HepG2 (cell line): ENCODE data around the gene GALNTL6. TPM values are rescaled to one million over a fixed set of nuclear protein-coding genes. Genes with fewer than 3 reads are reported as not detected.

Experiments used
- ATAC-seq: fragments of 200-7000 bp; cut with Tn5 transposase; 3 replicates; pipeline ENCODE4 v1.9.1; 2020; ENCODE audit warnings: mild to moderate bottlenecking, moderate library complexity
- BruUV-seq: library from RNA; stranded (reverse); fragments of 400-500 nt; replicated peaks from 2 replicates; lab custom pipeline; 2021; lab: Mats Ljungman, UMichigan
- CTCF ChIA-PET: fragments of 300-600 bp; formaldehyde crosslinking; extraction: SDS; loops from one replicate; lab custom pipeline; 2021; ENCODE audit warnings: low total read pairs, inconsistent platforms, low intra/inter-chr PET ratio; lab: Yijun Ruan, JAX
- POLR2A ChIA-PET: fragments of 350-600 bp; sonication (Branson Sonifier 250); formaldehyde crosslinking; loops from one replicate; lab custom pipeline; 2020; ENCODE audit warnings: antibody characterized with exemption, inconsistent platforms; lab: Yijun Ruan, JAX
- DNase-seq: peaks from one replicate; pipeline ENCODE4 v3.0.0-alpha.2; 2015; ENCODE audit warnings: low spot score
- FAIRE-seq: peaks from 3 replicates; lab custom pipeline; 2011; peaks lifted over from hg19 to GRCh38; lab: Jason Lieb, UNC
- H2AFZ ChIP-seq: one replicate; pipeline ENCODE4 v1.6.1; 2011; ENCODE audit warnings: low read length, inconsistent platforms
- H3K27ac ChIP-seq: fragments of 300-600 bp; 3 replicates; pipeline ENCODE4 v1.8.0; 2011; ENCODE audit warnings: mixed run types, mild to moderate bottlenecking, mixed read lengths, low read length, inconsistent platforms; ENCODE audit not compliant: insufficient read depth; ENCODE audit errors: extremely low read length
- H3K27me3 ChIP-seq, 2 experiments: fragments of 200-600 bp in 1 of 2; 2 replicates in 1 of 2; 3 replicates in 1 of 2; pipeline versions ENCODE4 v1.6.0 to v1.8.0; 2011; ENCODE audit warnings: low read length in 2 of 2, mild to moderate bottlenecking in 2 of 2, moderate library complexity in 2 of 2, inconsistent platforms in 1 of 2; ENCODE audit not compliant: insufficient read depth in 2 of 2, control insufficient read depth in 1 of 2
- H3K36me3 ChIP-seq, 2 experiments: fragments of 200-600 bp in 1 of 2; replicated peaks in 1 of 2; 2 replicates in 1 of 2; 3 replicates in 1 of 2; pipeline versions ENCODE4 v1.5.1 to v1.8.0; 2011; ENCODE audit warnings: low read length in 2 of 2, inconsistent platforms in 1 of 2; ENCODE audit not compliant: insufficient read depth in 2 of 2, control insufficient read depth in 1 of 2
- H3K4me1 ChIP-seq: 2 replicates; pipeline ENCODE4 v1.5.1; 2012; ENCODE audit warnings: low read length, inconsistent platforms; ENCODE audit not compliant: insufficient read depth
- H3K4me2 ChIP-seq: 2 replicates; pipeline ENCODE4 v1.6.0; 2011; ENCODE audit warnings: low read depth, low read length, inconsistent platforms
- H3K4me3 ChIP-seq, 3 experiments: fragments of 200-600 bp in 1 of 3; sonication (generic), shearing (Covaris generic) in 1 of 3; replicated peaks in 1 of 3; 2 replicates each; pipeline ENCODE4 v1.5.1; 2011 to 2016; ENCODE audit warnings: low read length in 3 of 3, inconsistent platforms in 2 of 3, low read depth in 2 of 3, mild to moderate bottlenecking in 2 of 3, control low read depth in 1 of 3, mixed read lengths in 1 of 3; ENCODE audit not compliant: insufficient read depth in 1 of 3
- H3K79me2 ChIP-seq: one replicate; pipeline ENCODE4 v1.6.1; 2011; ENCODE audit warnings: low read length, inconsistent platforms; ENCODE audit not compliant: insufficient read depth
- H3K9ac ChIP-seq: 2 replicates; pipeline ENCODE4 v1.6.0; 2011; ENCODE audit warnings: mild to moderate bottlenecking, low read depth, low read length, inconsistent platforms; ENCODE audit not compliant: insufficient read depth
- H3K9me3 ChIP-seq: 2 replicates; pipeline ENCODE4 v1.5.1; 2012; ENCODE audit warnings: mild to moderate bottlenecking, low read length
- H4K20me1 ChIP-seq: 2 replicates; pipeline ENCODE4 v1.6.0; 2011; ENCODE audit warnings: inconsistent platforms, mild to moderate bottlenecking, low read length, moderate library complexity; ENCODE audit not compliant: insufficient read depth
- BHLHE40 ChIP-seq: IDR thresholded peaks from 2 replicates; pipeline ENCODE4 v1.6.1; 2011; ENCODE audit warnings: low read length, improper control_type of control experiment
- GPN1 ChIP-seq: sonication (generic); formaldehyde crosslinking; IDR thresholded peaks from 2 replicates; pipeline ENCODE4 v1.5.1; 2020; ENCODE audit warnings: missing genetic modification reagents, borderline replicate concordance
- HNRNPH1 ChIP-seq: fragments of 200-400 bp; formaldehyde crosslinking; optimal IDR thresholded peaks from 2 replicates; pipeline ENCODE3; 2017; ENCODE audit warnings: mild to moderate bottlenecking, low read depth, low read length
- ZNF382 ChIP-seq: sonication (generic); formaldehyde crosslinking; IDR thresholded peaks from 2 replicates; pipeline ENCODE4 v1.5.0; 2020; ENCODE audit warnings: missing genetic modification reagents, mild to moderate bottlenecking, borderline replicate concordance
- ZNF740 ChIP-seq: sonication (generic); formaldehyde crosslinking; IDR thresholded peaks from 2 replicates; pipeline ENCODE4 v1.4.0; 2020; ENCODE audit warnings: missing genetic modification reagents
- ZNF75D ChIP-seq: sonication (generic); formaldehyde crosslinking; IDR thresholded peaks from 2 replicates; pipeline ENCODE4 v1.8.1; 2023; ENCODE audit warnings: missing genetic modification reagents, mild to moderate bottlenecking, borderline replicate concordance
- WGBS: methylation state at CpG from one replicate; pipeline ENCODE4 v1.1.6; 2017; ENCODE audit warnings: low lambda C conversion rate; 5-methylcytosine and 5-hydroxymethylcytosine counted together
- in situ Hi-C: cut with HindIII; loops from 2 replicates; pipeline ENCODE4 v1.10.0; 2017; ENCODE audit warnings: low pct_unique_long_range_greater_than_20kb; ENCODE audit not compliant: extremely low pct_ligation_motif_present
- intact Hi-C: fragments of 100-400 bp; cut with micrococcal nuclease; formaldehyde crosslinking; loops from one replicate; pipeline ENCODE4 v1.10.0; 2022; ENCODE audit not compliant: unreplicated experiment
- polyA plus RNA-seq, 8 experiments: library from polyadenylated mRNA; depleted of rRNA in 3 of 8; stranded (reverse) in 7 of 8; unstranded in 1 of 8; fragments of >200 nt; fragmentation: Illumina TruSeq in 4 of 8; extraction: Trizol in 4 of 8; gene quantifications; 2 replicates each; pipeline versions ENCODE4 v1.2.1 to v1.2.3, GENCODE V29; 2011 to 2016; ENCODE audit warnings: low read depth in 4 of 8, missing spikeins in 1 of 8, mixed read lengths in 1 of 8; ENCODE audit not compliant: insufficient read depth in 1 of 8
- total RNA-seq, 5 experiments: library from RNA; depleted of rRNA; stranded (reverse); fragments of >200 nt; fragmentation: Illumina TruSeq; extraction: Trizol; gene quantifications; 2 replicates each; pipeline ENCODE4 v1.2.3, GENCODE V29; 2016; ENCODE audit warnings: low read depth in 1 of 5
- TF ChIP-seq, protein P1 (sequence below): sonication (generic); formaldehyde crosslinking; conservative IDR thresholded peaks from 2 replicates; pipeline ENCODE4 v1.4.0; 2020; ENCODE audit warnings: missing genetic modification reagents
- TF ChIP-seq, protein P2 (sequence below): sonication (generic); formaldehyde crosslinking; IDR thresholded peaks from 2 replicates; pipeline ENCODE4 v1.5.0; 2020; ENCODE audit warnings: missing genetic modification reagents
- TF ChIP-seq, protein P3 (sequence below): sonication (generic); formaldehyde crosslinking; IDR thresholded peaks from 2 replicates; pipeline ENCODE4 v1.4.0; 2020; ENCODE audit warnings: mild to moderate bottlenecking, missing genetic modification reagents

GALNTL6 gene
- total and polyA plus RNA-seq, 2 of the 13 experiments (the other 11 are each of a cell fraction or from before 2014, with no cell fraction given) = not detected

DNA sequence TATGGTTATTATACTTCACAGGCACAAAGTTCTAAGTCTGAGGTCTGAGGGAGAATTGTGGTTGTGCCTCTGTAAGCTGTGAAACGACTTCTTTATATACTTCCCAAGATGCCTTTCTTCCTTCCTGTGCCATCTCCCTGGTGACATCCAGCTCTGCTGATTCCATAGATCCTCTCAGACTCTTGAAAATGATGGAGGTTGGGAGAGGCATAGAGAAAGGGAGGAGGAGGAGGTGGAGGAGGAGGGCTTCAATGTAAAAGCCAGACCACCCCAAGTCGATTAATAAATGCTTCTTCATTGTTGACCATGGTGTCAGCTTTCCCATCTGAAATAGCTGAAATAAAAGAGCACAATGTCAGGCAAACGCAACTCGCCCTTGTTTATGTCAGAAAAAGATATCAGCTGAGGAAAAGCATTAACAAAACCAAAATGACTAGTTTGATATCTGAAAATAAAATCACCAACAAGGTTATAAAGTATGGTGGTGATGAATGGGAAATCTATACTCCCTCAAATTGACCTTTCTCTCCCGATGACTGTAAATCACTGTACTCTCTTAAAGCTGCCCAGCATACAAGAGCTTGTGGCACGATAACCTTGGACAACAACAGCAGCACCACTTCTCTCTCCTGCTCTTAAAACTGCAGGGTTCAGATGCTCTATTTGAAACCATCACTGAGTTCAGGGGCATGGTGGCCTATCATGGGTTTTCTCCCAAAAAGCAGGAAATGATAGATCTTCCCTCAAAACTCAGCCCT, 1125.0 kb downstream of the GALNTL6 start:
- ChIA-PET POLR2A (no interaction called here), CTCF (no interaction called here)
- no peaks in the 10 kb centered on the region for H3K4me1 ChIP-seq
- 7% methylated on average over 6 of the region's 6 CpGs for WGBS
- in situ Hi-C loops = no loop called here
- H3K27ac ChIP-seq = no peak overlapping the region
- intact Hi-C loops = no loop called here
- H3K79me2 ChIP-seq = no peaks in the 10 kb centered on the region
- FAIRE-seq = no peak
- no TSS peak for BruUV-seq
- H2AFZ ChIP-seq = no peak overlapping the region
- no peaks in the 10 kb centered on the region for H3K36me3 ChIP-seq
- H3K4me2 ChIP-seq = no peak overlapping the region
- no peaks in the 10 kb centered on the region for H4K20me1 ChIP-seq
- TF ChIP-seq, protein P1, sequence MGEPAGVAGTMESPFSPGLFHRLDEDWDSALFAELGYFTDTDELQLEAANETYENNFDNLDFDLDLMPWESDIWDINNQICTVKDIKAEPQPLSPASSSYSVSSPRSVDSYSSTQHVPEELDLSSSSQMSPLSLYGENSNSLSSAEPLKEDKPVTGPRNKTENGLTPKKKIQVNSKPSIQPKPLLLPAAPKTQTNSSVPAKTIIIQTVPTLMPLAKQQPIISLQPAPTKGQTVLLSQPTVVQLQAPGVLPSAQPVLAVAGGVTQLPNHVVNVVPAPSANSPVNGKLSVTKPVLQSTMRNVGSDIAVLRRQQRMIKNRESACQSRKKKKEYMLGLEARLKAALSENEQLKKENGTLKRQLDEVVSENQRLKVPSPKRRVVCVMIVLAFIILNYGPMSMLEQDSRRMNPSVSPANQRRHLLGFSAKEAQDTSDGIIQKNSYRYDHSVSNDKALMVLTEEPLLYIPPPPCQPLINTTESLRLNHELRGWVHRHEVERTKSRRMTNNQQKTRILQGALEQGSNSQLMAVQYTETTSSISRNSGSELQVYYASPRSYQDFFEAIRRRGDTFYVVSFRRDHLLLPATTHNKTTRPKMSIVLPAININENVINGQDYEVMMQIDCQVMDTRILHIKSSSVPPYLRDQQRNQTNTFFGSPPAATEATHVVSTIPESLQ (CRISPR knock-in tag) = no peak
- TF ChIP-seq ZNF382 (CRISPR knock-in tag) (no peak), GPN1 (CRISPR knock-in tag) (no peak), BHLHE40 (no peak), ZNF740 (no peak), HNRNPH1 (no peak), ZNF75D (CRISPR knock-in tag) (no peak)
- TF ChIP-seq, protein P2, sequence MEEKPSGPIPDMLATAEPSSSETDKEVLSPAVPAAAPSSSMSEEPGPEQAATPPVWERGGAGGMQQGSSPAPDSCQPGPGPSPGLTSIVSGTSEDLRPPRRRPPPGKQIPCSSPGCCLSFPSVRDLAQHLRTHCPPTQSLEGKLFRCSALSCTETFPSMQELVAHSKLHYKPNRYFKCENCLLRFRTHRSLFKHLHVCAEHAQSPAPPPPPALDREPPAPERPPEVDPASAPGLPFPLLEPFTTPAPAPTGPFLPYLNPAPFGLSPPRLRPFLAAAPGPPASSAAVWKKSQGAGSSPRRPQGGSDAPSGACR = no peak
- TF ChIP-seq, protein P3, sequence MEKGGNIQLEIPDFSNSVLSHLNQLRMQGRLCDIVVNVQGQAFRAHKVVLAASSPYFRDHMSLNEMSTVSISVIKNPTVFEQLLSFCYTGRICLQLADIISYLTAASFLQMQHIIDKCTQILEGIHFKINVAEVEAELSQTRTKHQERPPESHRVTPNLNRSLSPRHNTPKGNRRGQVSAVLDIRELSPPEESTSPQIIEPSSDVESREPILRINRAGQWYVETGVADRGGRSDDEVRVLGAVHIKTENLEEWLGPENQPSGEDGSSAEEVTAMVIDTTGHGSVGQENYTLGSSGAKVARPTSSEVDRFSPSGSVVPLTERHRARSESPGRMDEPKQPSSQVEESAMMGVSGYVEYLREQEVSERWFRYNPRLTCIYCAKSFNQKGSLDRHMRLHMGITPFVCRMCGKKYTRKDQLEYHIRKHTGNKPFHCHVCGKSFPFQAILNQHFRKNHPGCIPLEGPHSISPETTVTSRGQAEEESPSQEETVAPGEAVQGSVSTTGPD (CRISPR knock-in tag) = no peak
- TF ChIP-seq, all 625 proteins: peak for 0
- ATAC-seq (no peak), DNase-seq (no peak)
- Histone ChIP-seq H3K27me3 (no peaks in the 10 kb centered on the region), H3K9ac (no peak overlapping the region), H3K4me3 (no peak overlapping the region), H3K9me3 (no peaks in the 10 kb centered on the region)
